MCF 10A (cell line): ENCODE data around the gene MN1. TPM values are rescaled to one million over a fixed set of nuclear protein-coding genes. Genes with fewer than 3 reads are reported as not detected.

ENCODE experiments used
- BruUV-seq: library from RNA; stranded (reverse); fragments of 400-500 nt; replicated peaks from 2 replicates; lab custom pipeline; 2021; lab: Mats Ljungman, UMichigan
- CTCF ChIA-PET: fragments of 300-600 bp; sonication (Branson Sonifier 250); formaldehyde crosslinking; extraction: SDS; loops from one replicate; lab custom pipeline; 2021; ENCODE audit warnings: antibody characterized with exemption, inconsistent platforms; lab: Yijun Ruan, JAX
- POLR2A ChIA-PET: fragments of 300-600, 350-650 bp; sonication (Branson Sonifier 250); formaldehyde crosslinking; extraction: SDS; loops from one replicate; lab custom pipeline; 2020; ENCODE audit warnings: antibody characterized with exemption, inconsistent platforms; lab: Yijun Ruan, JAX
- DNase-seq: peaks from one replicate; pipeline ENCODE4 v3.0.0-alpha.2; 2018; ENCODE audit not compliant: unreplicated experiment
- H3K27ac Mint-ChIP-seq: one replicate; pipeline ENCODE4 v1.8.0; 2022; ENCODE audit warnings: mild to moderate bottlenecking, low read depth, mixed read lengths; ENCODE audit not compliant: unreplicated experiment
- H3K27me3 Mint-ChIP-seq: one replicate; pipeline ENCODE4 v1.8.0; 2022; ENCODE audit warnings: mixed read lengths; ENCODE audit not compliant: insufficient read depth, unreplicated experiment
- H3K36me3 Mint-ChIP-seq: one replicate; pipeline ENCODE4 v1.8.0; 2022; ENCODE audit warnings: mild to moderate bottlenecking, moderate library complexity, mixed read lengths; ENCODE audit not compliant: insufficient read depth, unreplicated experiment
- H3K4me1 Mint-ChIP-seq: one replicate; pipeline ENCODE4 v1.8.0; 2022; ENCODE audit warnings: mixed read lengths; ENCODE audit not compliant: insufficient read depth, unreplicated experiment
- H3K4me3 Mint-ChIP-seq: one replicate; pipeline ENCODE4 v1.8.0; 2022; ENCODE audit warnings: mild to moderate bottlenecking, moderate library complexity, mixed read lengths; ENCODE audit not compliant: unreplicated experiment
- H3K9me3 Mint-ChIP-seq: one replicate; pipeline ENCODE4 v1.8.0; 2022; ENCODE audit warnings: mixed read lengths; ENCODE audit not compliant: unreplicated experiment
- CTCF ChIP-seq: fragments of 200-600 bp; IDR thresholded peaks from one replicate; pipeline ENCODE4 v1.8.0; 2022; ENCODE audit warnings: antibody characterized with exemption, mild to moderate bottlenecking; ENCODE audit not compliant: unreplicated experiment
- intact Hi-C: fragments of 100-400 bp; cut with micrococcal nuclease; formaldehyde crosslinking; loops from 2 replicates; pipeline ENCODE4 v1.14.1; 2022
- total RNA-seq: library from RNA; stranded (reverse); gene quantifications from 2 replicates; pipeline ENCODE4 v1.2.3, GENCODE V29; 2022

Gene MN1
- total RNA-seq, 1 experiment from 2014 or later, result 3.9 TPM

- ChIA-PET POLR2A (interaction anchor here (0.6 kb wide), 1 partner anchor 16 kb away, joined by 3 read pairs; no protein-coding TSS in a partner anchor), CTCF (no interaction called here)
- intact Hi-C loops, result no loop called here
- Mint-ChIP-seq H3K36me3 (peaks cover 63% of the 10 kb centered on the region), H3K27me3 (no peaks in the 10 kb centered on the region), H3K4me1 (no peaks in the 10 kb centered on the region), H3K27ac (no peak overlapping the region), H3K9me3 (no peaks in the 10 kb centered on the region), H3K4me3 (no peak overlapping the region)
- no TSS peak for BruUV-seq
- no peak for DNase-seq
- no peak for TF ChIP-seq CTCF
Measured at GRCh38 chr22:27846248-27846757, 44.7 kb upstream of the MN1 start.

DNA sequence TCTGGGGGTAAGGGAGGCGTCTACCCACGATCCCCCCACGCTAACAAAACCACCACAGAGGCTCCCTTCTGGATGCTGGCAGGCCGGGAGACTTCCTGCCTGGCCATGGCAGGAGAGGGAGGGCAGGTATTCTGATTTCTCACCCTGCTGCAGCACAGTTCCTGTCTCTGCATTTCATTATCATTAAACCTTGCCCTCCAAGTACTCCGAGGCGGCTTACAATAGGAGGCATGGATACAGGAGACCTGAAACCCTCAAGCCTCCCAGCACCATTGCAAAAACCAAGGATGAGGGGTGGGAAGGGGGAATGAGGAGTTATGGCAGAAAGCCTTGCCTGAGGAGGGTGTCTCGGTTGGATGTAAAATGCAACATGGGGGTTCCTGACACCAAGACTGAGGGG is 44.1 kb upstream of the MN1 start:
- H3K4me3 Mint-ChIP-seq, result no peak overlapping the region
- intact Hi-C loops, result no loop called here

GRCh38 chr22:27844656-27845591 is 43.4 kb upstream of the MN1 start:
- Mint-ChIP-seq H3K4me3 (no peak overlapping the region), H3K27ac (no peak overlapping the region), H3K9me3 (no peaks in the 10 kb centered on the region), H3K4me1 (no peaks in the 10 kb centered on the region), H3K27me3 (no peaks in the 10 kb centered on the region), H3K36me3 (peaks cover 53% of the 10 kb centered on the region)
- no peak for DNase-seq
- ChIA-PET POLR2A (interaction anchor here (0.5 to 0.7 kb wide), 2 partner anchors 19 to 876 kb away, joined by 3 read pairs; no protein-coding TSS in a partner anchor), CTCF (interaction anchor here (0.7 kb wide), 1 partner anchor 84 kb away, joined by 4 read pairs; no protein-coding TSS in a partner anchor)
- intact Hi-C loops, result no loop called here
- no TSS peak for BruUV-seq
- TF ChIP-seq CTCF, result no peak

More for the DNA sequence above, 44.1 kb upstream of the MN1 start:
- H3K27ac Mint-ChIP-seq, result no peak overlapping the region
- no peak for TF ChIP-seq CTCF
- CTCF ChIA-PET, result no interaction called here
- DNase-seq, result no peak
- no TSS peak for BruUV-seq
- no peaks in the 10 kb centered on the region for H3K27me3 Mint-ChIP-seq
- H3K9me3 Mint-ChIP-seq, result no peaks in the 10 kb centered on the region
- POLR2A ChIA-PET, result interaction anchor here (0.6 kb wide), 1 partner anchor 16 kb away, joined by 3 read pairs; no protein-coding TSS in a partner anchor
- H3K36me3 Mint-ChIP-seq, result peaks cover 58% of the 10 kb centered on the region
- H3K4me1 Mint-ChIP-seq, result no peaks in the 10 kb centered on the region

- Mint-ChIP-seq H3K4me3 (no peak overlapping the region), H3K36me3 (peaks cover 53% of the 10 kb centered on the region), H3K27ac (no peak overlapping the region), H3K27me3 (no peaks in the 10 kb centered on the region), H3K4me1 (no peaks in the 10 kb centered on the region), H3K9me3 (no peaks in the 10 kb centered on the region)
- BruUV-seq, result no TSS peak
- no peak for TF ChIP-seq CTCF
- DNase-seq, result no peak
- intact Hi-C loops, result no loop called here
- POLR2A ChIA-PET, result interaction anchor here (0.5 to 0.7 kb wide), 2 partner anchors 18 to 876 kb away, joined by 3 read pairs; no protein-coding TSS in a partner anchor
- CTCF ChIA-PET, result interaction anchor here (1.0 kb wide), 1 partner anchor 8 kb away, joined by 5 read pairs; no protein-coding TSS in a partner anchor
Measured at GRCh38 chr22:27844256-27844655, 42.7 kb upstream of the MN1 start.
